Sigmoid colon (tissue), 7 donors: ENCODE results near the gene EFNA4. TPM values are rescaled to one million over a fixed set of nuclear protein-coding genes. Genes with fewer than 3 reads are reported as not detected.

ENCODE experiments used
- DNase-seq: peaks from one replicate; pipeline ENCODE4 v3.0.0-alpha.2; 2019
- H3K27ac ChIP-seq, 4 donors: fragments of 200-600 bp; sonication (generic); one replicate each; pipeline ENCODE4 v1.5.1; 2016 to 2019; ENCODE audit warnings: mild to moderate bottlenecking in 1 of 4
- H3K27me3 ChIP-seq, 3 donors: fragments of 200-600 bp; sonication (generic); one replicate each; pipeline ENCODE4 v1.5.1; 2019; ENCODE audit warnings: mild to moderate bottlenecking in 1 of 3
- H3K36me3 ChIP-seq, 4 donors: fragments of 200-600 bp; sonication (generic); one replicate each; pipeline ENCODE4 v1.5.1; 2016 to 2019
- H3K4me1 ChIP-seq, 4 donors: fragments of 200-600 bp; sonication (generic); one replicate each; pipeline ENCODE4 v1.5.1; 2017 to 2019
- H3K4me3 ChIP-seq, 4 donors: fragments of 200-600 bp; sonication (generic); one replicate each; pipeline ENCODE4 v1.5.1; 2017 to 2019; ENCODE audit warnings: mild to moderate bottlenecking in 2 of 4, moderate library complexity in 1 of 4
- H3K9me3 ChIP-seq, 4 donors: fragments of 200-600 bp in 3 of 4; sonication (generic) in 3 of 4; one replicate each; pipeline versions ENCODE4 v1.5.1 to v1.6.1; 2013 to 2019
- EP300 ChIP-seq, 4 donors: sonication (generic); formaldehyde crosslinking; IDR thresholded peaks; one replicate each; pipeline ENCODE4 v1.6.1; 2017; ENCODE audit warnings: antibody characterized with exemption in 4 of 4
- POLR2A ChIP-seq, 2 donors: fragments of 450-650 bp; IDR thresholded peaks; one replicate each; pipeline ENCODE4 v1.6.1; 2016; ENCODE audit warnings: antibody characterized with exemption in 2 of 2, mild to moderate bottlenecking in 2 of 2, moderate library complexity in 2 of 2
- POLR2AphosphoS5 ChIP-seq, 4 donors: sonication (generic); formaldehyde crosslinking; IDR thresholded peaks; one replicate each; pipeline ENCODE4 v1.6.1; 2017; ENCODE audit warnings: antibody characterized with exemption in 4 of 4
- WGBS, 2 donors: extraction: QIAGEN DNeasy Blood & Tissue Kit; methylation state at CpG; one replicate each; pipeline ENCODE4 v1.1.7; 2013; 5-methylcytosine and 5-hydroxymethylcytosine counted together
- intact Hi-C: fragments of 100-400 bp; cut with DNase I; formaldehyde crosslinking; loops from one replicate; pipeline ENCODE4 v1.15.1; 2023
- polyA plus RNA-seq, 3 donors: library from polyadenylated mRNA; stranded (reverse); fragments of 200-250 nt; gene quantifications; one replicate each; pipeline ENCODE4 v1.2.3, GENCODE V29; 2013
- total RNA-seq, 4 donors: library from RNA; depleted of rRNA; stranded (reverse); fragments of >200 nt; gene quantifications; one replicate each; pipeline ENCODE4 v1.1.0, GENCODE V29; 2016
- TF ChIP-seq, protein P1 (sequence below), 4 experiments: fragments of 450-650 bp in 3 of 4; fragments of 200-600 bp in 1 of 4; IDR thresholded peaks; one replicate each; pipeline ENCODE4 v1.5.1; 2016 to 2019; ENCODE audit warnings: antibody characterized with exemption in 4 of 4, mild to moderate bottlenecking in 3 of 4, moderate library complexity in 2 of 4
- donor health status: healthy with polysubstance abuse.
- donor health status: Bipolar disorder and iron deficiency.
- donor health status: healthy.

The EFNA4 gene
- total and polyA plus RNA-seq, 7 donors: 1.6 to 22.2 (median 5.0) TPM

DNA sequence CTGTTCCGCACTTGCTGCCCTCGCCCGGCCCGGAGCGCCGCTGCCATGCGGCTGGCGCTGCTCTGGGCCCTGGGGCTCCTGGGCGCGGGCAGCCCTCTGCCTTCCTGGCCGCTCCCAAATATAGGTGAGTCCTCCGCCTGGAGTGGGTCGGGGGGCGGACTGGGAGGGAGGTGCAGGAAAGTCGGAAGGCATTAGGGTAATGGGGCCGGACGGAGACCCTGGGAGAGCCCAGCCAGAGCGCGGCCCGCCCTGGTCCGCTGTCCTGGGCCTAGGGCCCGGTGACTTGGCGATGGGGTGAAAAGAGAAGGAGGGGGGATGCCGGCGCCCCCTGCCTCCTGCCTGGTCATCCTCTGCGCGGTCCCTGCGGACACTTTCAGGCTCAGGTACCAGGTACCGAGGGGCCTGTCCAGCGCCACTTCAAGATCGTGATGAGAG is 12.2 kb upstream of the EFNA4 start:
- Histone ChIP-seq H3K27me3 (no peaks in the 10 kb centered on the region), H3K4me3 (peak overlapping the region; percentile 57 to 85 (median 68)), H3K36me3 (peaks cover 9 to 32% (median 14%) of the 10 kb centered on the region in 4 donors), H3K27ac (peak overlapping the region; percentile 92 to 96 (median 92)), H3K4me1 (peaks cover 0 to 33% (median 22%) of the 10 kb centered on the region in 4 donors), H3K9me3 (no peaks in the 10 kb centered on the region)
- 1% methylated on average over 31 of the region's 31 CpGs for WGBS, 2 donors
- no peak for DNase-seq
- intact Hi-C loops: loop anchor here (2.0 to 10.0 kb wide), 3 partner anchors 33 to 497 kb away; partner anchors contain the start of genes UBE2Q1 and ZBTB7B
- TF ChIP-seq EP300 (IDR thresholded peaks at IDR 0.05): no peak
- TF ChIP-seq POLR2AphosphoS5 (IDR thresholded peaks at IDR 0.05): peak; percentile 5 to 69 (median 40)

DNA sequence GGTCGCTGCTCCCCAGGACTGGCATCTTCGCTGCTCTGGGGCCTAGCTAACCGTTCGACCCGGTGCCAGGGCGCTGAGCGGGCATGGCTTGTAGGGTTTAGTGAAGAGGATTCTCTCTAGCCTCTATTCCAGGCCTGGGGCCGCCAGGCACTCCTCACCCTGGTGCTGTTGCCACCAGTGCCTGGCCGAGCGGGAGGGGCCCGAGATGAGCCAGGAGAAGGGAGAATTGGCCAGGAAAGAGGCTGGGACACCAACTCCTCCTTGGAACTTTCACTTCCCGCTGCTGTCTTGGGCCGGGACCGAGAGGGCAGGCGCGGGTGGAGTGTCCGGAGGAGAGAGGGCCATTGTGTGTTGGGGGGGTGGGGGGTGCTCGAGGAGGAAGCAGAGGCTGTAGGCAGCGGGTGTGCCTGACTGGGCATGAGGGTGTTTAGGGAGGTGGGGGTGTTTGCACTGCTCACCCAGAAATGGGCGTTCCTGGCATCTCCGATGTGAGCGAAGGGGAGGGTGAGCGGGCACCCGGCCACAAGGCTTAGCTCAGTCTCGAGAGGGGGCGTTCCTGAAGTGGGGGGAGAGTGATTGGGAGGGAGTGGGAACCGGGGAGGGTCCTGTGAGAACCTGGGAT is 11.7 kb upstream of the EFNA4 start:
- DNase-seq: peak; percentile 85
- intact Hi-C loops: loop anchor here (2.0 to 10.0 kb wide), 3 partner anchors 33 to 497 kb away; partner anchors contain the start of genes UBE2Q1 and ZBTB7B
- peak overlapping the region; percentile 92 to 96 (median 92) for H3K27ac ChIP-seq
- peak overlapping the region; percentile 57 to 85 (median 68) for H3K4me3 ChIP-seq
- TF ChIP-seq POLR2A (IDR thresholded peaks at IDR 0.05) (no peak), POLR2AphosphoS5 (IDR thresholded peaks at IDR 0.05) (peak in 2 of 4 donors; percentile 20 to 34)
- WGBS, 2 donors: 0 to 1% methylated on average over 27 of the region's 27 CpGs
- H3K4me1 ChIP-seq: peaks cover 0 to 33% (median 22%) of the 10 kb centered on the region in 4 donors
- peaks cover 10 to 37% (median 19%) of the 10 kb centered on the region in 4 donors for H3K36me3 ChIP-seq
- no peaks in the 10 kb centered on the region for H3K9me3 ChIP-seq
- no peaks in the 10 kb centered on the region for H3K27me3 ChIP-seq

DNA sequence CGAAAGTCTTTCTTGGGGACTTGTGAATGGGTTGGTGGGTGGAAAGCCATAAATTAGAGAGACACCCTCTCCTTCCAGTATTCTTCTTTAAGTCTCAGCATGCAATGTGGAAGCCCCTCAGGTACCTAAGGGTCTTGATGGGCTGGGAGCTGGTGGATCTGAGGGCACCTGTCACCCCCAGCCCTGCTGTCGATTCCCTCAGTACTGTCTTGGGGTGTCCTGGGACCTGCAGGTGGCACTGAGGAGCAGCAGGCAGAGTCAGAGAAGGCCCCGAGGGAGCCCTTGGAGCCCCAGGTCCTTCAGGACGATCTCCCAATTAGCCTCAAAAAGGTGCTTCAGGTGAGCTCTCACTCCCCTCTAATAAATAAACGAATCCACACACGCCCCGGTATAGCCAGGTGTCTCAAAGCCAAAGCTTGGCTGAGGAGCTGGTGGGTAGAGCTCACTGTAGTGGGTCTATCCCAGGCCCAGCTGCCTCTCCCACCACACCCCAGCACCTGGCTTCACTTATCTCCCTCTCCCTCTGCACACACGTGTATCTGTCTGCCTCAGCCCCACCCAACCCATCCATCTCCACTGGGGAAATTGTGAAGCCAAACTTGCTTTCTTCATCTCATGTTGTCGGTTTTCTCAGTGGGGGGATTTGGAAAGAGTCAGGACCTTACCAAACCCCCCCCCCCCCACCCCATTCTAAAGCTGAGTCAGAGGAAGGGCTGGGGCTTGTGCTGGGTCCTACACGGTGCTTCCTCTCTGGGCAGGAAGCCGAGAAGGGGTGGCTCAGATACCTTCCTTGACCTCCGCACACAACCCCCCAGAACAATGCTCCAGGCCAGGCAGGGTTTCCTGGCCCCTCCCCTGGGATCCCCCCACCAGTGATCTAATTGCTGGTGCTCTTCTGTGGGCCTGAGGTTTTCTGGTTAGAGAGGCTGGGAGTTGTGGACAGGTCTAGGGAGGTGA is 10.8 kb upstream of the EFNA4 start:
- intact Hi-C loops: loop anchor here (5.0 to 10.0 kb wide), 2 partner anchors 50 to 498 kb away; partner anchors contain the start of genes UBE2Q1 and ZBTB7B
- Histone ChIP-seq H3K27ac (peak overlapping the region; percentile 92 to 96 (median 92)), H3K4me1 (peaks cover 0 to 33% (median 22%) of the 10 kb centered on the region in 4 donors), H3K27me3 (no peaks in the 10 kb centered on the region), H3K36me3 (peaks cover 18 to 45% (median 27%) of the 10 kb centered on the region in 4 donors), H3K9me3 (no peaks in the 10 kb centered on the region), H3K4me3 (peak overlapping the region; percentile 57 to 85 (median 68))
- no peak for DNase-seq
- no peak for TF ChIP-seq POLR2AphosphoS5 (IDR thresholded peaks at IDR 0.05)
- TF ChIP-seq, protein P1, sequence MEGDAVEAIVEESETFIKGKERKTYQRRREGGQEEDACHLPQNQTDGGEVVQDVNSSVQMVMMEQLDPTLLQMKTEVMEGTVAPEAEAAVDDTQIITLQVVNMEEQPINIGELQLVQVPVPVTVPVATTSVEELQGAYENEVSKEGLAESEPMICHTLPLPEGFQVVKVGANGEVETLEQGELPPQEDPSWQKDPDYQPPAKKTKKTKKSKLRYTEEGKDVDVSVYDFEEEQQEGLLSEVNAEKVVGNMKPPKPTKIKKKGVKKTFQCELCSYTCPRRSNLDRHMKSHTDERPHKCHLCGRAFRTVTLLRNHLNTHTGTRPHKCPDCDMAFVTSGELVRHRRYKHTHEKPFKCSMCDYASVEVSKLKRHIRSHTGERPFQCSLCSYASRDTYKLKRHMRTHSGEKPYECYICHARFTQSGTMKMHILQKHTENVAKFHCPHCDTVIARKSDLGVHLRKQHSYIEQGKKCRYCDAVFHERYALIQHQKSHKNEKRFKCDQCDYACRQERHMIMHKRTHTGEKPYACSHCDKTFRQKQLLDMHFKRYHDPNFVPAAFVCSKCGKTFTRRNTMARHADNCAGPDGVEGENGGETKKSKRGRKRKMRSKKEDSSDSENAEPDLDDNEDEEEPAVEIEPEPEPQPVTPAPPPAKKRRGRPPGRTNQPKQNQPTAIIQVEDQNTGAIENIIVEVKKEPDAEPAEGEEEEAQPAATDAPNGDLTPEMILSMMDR (IDR thresholded peaks at IDR 0.05): peak in 3 of 4 experiments; percentile 17 to 37 (median 18)
- 22 to 34% methylated on average over 12 of the region's 12 CpGs for WGBS, 2 donors

DNA sequence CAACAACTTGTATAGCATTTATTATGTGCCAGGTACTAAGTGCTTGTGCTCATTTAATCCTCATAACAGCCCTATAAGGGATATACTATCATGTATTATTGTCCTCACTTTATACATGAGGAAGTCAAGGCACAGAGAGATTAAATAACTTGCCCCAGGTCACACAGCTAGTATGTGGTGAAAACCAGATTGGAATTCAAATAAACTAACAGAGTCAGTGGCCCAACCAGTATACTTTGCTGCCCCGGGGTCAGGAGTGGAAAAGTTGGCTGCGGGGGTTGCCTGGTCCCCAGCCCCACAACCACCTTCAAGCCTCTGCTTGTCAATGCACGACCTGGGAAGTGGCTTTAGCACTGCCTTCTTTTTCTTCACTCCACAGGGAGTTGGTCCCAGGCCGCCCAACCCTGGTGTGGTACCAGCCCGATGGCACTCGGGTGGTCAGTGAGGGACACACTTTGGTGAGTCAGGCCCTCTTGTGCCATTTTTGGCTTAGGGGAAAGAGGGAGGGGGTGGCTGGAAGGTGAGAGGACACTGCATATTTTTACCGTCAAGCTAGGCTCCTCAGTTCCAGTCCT is 9.9 kb upstream of the EFNA4 start:
- Histone ChIP-seq H3K27ac (no peak overlapping the region), H3K9me3 (no peaks in the 10 kb centered on the region), H3K4me1 (peaks cover 0 to 33% (median 22%) of the 10 kb centered on the region in 4 donors), H3K27me3 (no peaks in the 10 kb centered on the region), H3K36me3 (peaks cover 19 to 54% (median 32%) of the 10 kb centered on the region in 4 donors), H3K4me3 (no peak overlapping the region)
- DNase-seq: no peak
- no peak for TF ChIP-seq POLR2AphosphoS5 (IDR thresholded peaks at IDR 0.05)
- TF ChIP-seq EP300 (IDR thresholded peaks at IDR 0.05): no peak
- TF ChIP-seq, protein P1 (IDR thresholded peaks at IDR 0.05): no peak
- no peak for TF ChIP-seq POLR2A (IDR thresholded peaks at IDR 0.05)
- 91 to 92% methylated on average over 7 of the region's 7 CpGs for WGBS, 2 donors
- intact Hi-C loops: loop anchor here (5.0 to 10.0 kb wide), 2 partner anchors 51 to 499 kb away; partner anchors contain the start of genes UBE2Q1 and ZBTB7B

DNA sequence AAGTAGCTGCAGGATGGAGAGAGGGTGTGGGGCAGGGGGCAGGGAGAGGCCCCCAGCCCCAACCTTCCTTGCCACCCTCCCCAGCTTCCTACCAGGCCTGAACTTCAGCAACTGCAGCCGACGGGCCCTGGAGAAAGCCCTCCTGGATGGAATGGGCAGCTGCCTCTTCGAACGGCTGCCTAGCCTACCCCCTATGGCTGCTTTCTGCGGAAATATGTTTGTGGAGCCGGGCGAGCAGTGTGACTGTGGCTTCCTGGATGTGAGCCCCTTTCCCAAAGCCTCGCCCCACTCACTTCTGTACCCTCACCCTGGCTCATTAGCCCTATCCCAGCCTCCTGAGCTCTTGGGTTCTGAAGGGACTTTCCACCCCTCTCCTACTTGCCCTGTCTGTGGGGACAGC is 6.4 kb upstream of the EFNA4 start:
- 96 to 97% methylated on average over 8 of the region's 8 CpGs for WGBS, 2 donors
- DNase-seq: no peak

More for the DNA sequence above, 6.4 kb upstream of the EFNA4 start:
- Histone ChIP-seq H3K4me3 (no peak overlapping the region), H3K27me3 (peaks cover 0 to 4% (median 0%) of the 10 kb centered on the region in 3 donors), H3K4me1 (peaks cover 3 to 21% (median 12%) of the 10 kb centered on the region in 4 donors), H3K36me3 (peaks cover 19 to 71% (median 38%) of the 10 kb centered on the region in 4 donors), H3K9me3 (no peaks in the 10 kb centered on the region), H3K27ac (no peak overlapping the region)
- TF ChIP-seq EP300 (IDR thresholded peaks at IDR 0.05) (no peak), POLR2A (IDR thresholded peaks at IDR 0.05) (no peak), POLR2AphosphoS5 (IDR thresholded peaks at IDR 0.05) (no peak)
- TF ChIP-seq, protein P1 (IDR thresholded peaks at IDR 0.05): no peak
- intact Hi-C loops: loop anchor here (10.0 kb wide), 1 partner anchor 502 kb away; the partner anchor contains the start of gene UBE2Q1
